ENCODE measurements around the gene PLAC8L1. TPM values are rescaled to one million over a fixed set of nuclear protein-coding genes. Genes with fewer than 3 reads are reported as not detected.
"Not testable (repeated sequence)": the region's sequence is repeated elsewhere in the genome, so short reads cannot be mapped to it uniquely, and the experiment has no call there.

The PLAC8L1 gene
- total RNA-seq, 1 experiment from 2014 or later: 0.52 TPM

DNA sequence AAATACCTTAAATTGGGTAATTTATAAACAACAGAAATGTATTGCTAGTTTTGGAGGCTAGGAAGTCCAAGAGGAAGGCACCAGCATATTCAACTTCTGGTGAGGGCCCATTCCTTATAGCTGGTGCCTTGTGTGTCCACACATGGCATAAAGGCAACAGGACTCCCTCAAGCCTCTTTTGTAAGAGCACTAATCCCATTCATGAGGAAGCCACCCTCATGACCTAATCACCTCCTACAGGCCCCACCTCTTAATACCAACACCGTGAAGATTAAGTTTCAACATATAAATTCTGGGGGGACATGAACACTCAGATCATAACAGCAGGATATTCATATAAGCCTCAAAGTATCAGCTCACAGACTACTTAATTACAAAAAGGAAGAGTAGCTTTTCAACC is 4.0 kb upstream of the PLAC8L1 start:
- no peak overlapping the region for H3K4me2 ChIP-seq (ENCODE audit: insufficient read depth, insufficient read length, low read length)

DNA sequence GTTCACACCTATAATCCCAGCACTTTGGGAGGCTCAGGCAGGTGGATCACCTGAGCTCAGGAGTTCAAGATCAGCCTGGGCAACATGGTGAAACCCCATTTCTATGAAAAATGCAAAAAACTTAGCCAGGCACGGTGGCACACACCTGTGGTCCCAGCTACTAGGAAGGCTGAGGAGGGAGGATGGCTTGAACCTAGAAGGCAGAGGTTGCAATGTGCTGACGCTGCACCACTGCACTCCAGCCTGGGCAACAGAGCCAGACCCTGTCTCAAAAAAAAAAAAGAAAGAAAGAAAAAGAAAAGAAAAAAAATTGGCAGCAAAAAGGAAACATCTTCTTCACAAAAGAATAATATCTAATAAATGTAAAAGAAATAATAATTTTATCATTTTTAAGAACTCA is 3.5 kb upstream of the PLAC8L1 start:
- not testable (repeated sequence) for H3T11ph ChIP-seq (ENCODE audit: low read length); H3K23me2 ChIP-seq (ENCODE audit: insufficient read length, low read depth, low read length, poor library complexity, severe bottlenecking); H3K18ac ChIP-seq (ENCODE audit: insufficient read length, low read depth, low read length); H3K79me1 ChIP-seq (ENCODE audit: insufficient read depth, low read depth, low read length, poor library complexity, severe bottlenecking); H3K56ac ChIP-seq (ENCODE audit: insufficient read length, low read depth, low read length); H3K4me2 ChIP-seq (ENCODE audit: insufficient read depth, insufficient read length, low read length); H3K79me2 ChIP-seq (ENCODE audit: insufficient read depth, low read length); H3K4ac ChIP-seq (ENCODE audit: low read depth, low read length); H2AFZ ChIP-seq (ENCODE audit: low read length); H2BK12ac ChIP-seq (ENCODE audit: insufficient read length, low read depth, low read length); H2BK15ac ChIP-seq (ENCODE audit: low read depth, low read length); H2BK5ac ChIP-seq (ENCODE audit: insufficient read length, low read length); H4K20me1 ChIP-seq (ENCODE audit: control insufficient read depth, insufficient read depth, insufficient read length); H4K5ac ChIP-seq (ENCODE audit: insufficient read length, low read depth, low read length); H3K27ac ChIP-seq (ENCODE audit: insufficient read length, low read depth, low read length); H3K23ac ChIP-seq (ENCODE audit: insufficient read length, low read depth, low read length); H3K27ac Mint-ChIP-seq; H3K4me1 ChIP-seq (ENCODE audit: insufficient read depth, low read length); H3K4me3 Mint-ChIP-seq; H3K9ac ChIP-seq (ENCODE audit: extremely low read depth, insufficient read length, low read length); H4K91ac ChIP-seq (ENCODE audit: insufficient read length, low read depth, low read length); H3K9me3 Mint-ChIP-seq; DNase-seq; H2BK20ac ChIP-seq (ENCODE audit: low read depth, low read length, poor library complexity, severe bottlenecking); H2AK5ac ChIP-seq (ENCODE audit: insufficient read length, low read length); H3K27me3 Mint-ChIP-seq (ENCODE audit: low read depth); H2BK120ac ChIP-seq (ENCODE audit: low read depth, low read length, poor library complexity, severe bottlenecking); H3K14ac ChIP-seq (ENCODE audit: insufficient read depth, low read length); H4K8ac ChIP-seq (replicated peaks; ENCODE audit: insufficient read length, low read depth, low read length); H3K27me3 ChIP-seq (ENCODE audit: insufficient read depth, low read length); H3K9me3 ChIP-seq (ENCODE audit: control insufficient read depth, low read depth, low read length); H3K4me1 Mint-ChIP-seq
- H3K36me3 Mint-ChIP-seq (ENCODE audit: insufficient read depth in 1 of 3, low read depth in 3 of 3): peaks cover 6 to 29% (median 12%) of the 10 kb centered on the region in 3 experiments; a peak in 6 of 7 replicates
- no CpG with 5 or more reads among the region's 2 CpGs for WGBS (ENCODE audit: extremely low coverage, insufficient read length, low lambda C conversion rate)

More for the DNA sequence above, 4.0 kb upstream of the PLAC8L1 start:
- Mint-ChIP-seq H3K27me3 (ENCODE audit: low read depth) (no peaks in the 10 kb centered on the region), H3K4me3 (no peak overlapping the region), H3K4me1 (peaks cover 4 to 7% of the 10 kb centered on the region in 2 experiments; a peak in 1 of 4 replicates), H3K9me3 (no peaks in the 10 kb centered on the region), H3K27ac (no peak overlapping the region; a peak in 1 of 7 replicates), H3K36me3 (ENCODE audit: insufficient read depth in 1 of 3, low read depth in 3 of 3) (peaks cover 8 to 31% (median 16%) of the 10 kb centered on the region in 3 experiments; a peak in 6 of 7 replicates)
- Histone ChIP-seq H4K8ac (replicated peaks; ENCODE audit: insufficient read length, low read depth, low read length) (no peak overlapping the region), H3K4ac (ENCODE audit: low read depth, low read length) (no peak overlapping the region), H2BK120ac (ENCODE audit: low read depth, low read length, poor library complexity, severe bottlenecking) (no peak overlapping the region), H3K27ac (ENCODE audit: insufficient read length, low read depth, low read length) (no peak overlapping the region), H3K23me2 (ENCODE audit: insufficient read length, low read depth, low read length, poor library complexity, severe bottlenecking) (no peaks in the 10 kb centered on the region), H2AFZ (ENCODE audit: low read length) (no peak overlapping the region), H2BK15ac (ENCODE audit: low read depth, low read length) (no peak overlapping the region), H3K79me2 (ENCODE audit: insufficient read depth, low read length) (no peaks in the 10 kb centered on the region), H3K9ac (ENCODE audit: extremely low read depth, insufficient read length, low read length) (no peak overlapping the region), H4K20me1 (ENCODE audit: control insufficient read depth, insufficient read depth, insufficient read length) (no peaks in the 10 kb centered on the region), H3K14ac (ENCODE audit: insufficient read depth, low read length) (no peak overlapping the region), H2AK5ac (ENCODE audit: insufficient read length, low read length) (no peak overlapping the region), H3K79me1 (ENCODE audit: insufficient read depth, low read depth, low read length, poor library complexity, severe bottlenecking) (no peaks in the 10 kb centered on the region), H4K91ac (ENCODE audit: insufficient read length, low read depth, low read length) (no peak overlapping the region), H3T11ph (ENCODE audit: low read length) (no peak overlapping the region), H2BK12ac (ENCODE audit: insufficient read length, low read depth, low read length) (no peak overlapping the region), H3K56ac (ENCODE audit: insufficient read length, low read depth, low read length) (no peak overlapping the region), H2BK5ac (ENCODE audit: insufficient read length, low read length) (no peak overlapping the region), H3K27me3 (ENCODE audit: insufficient read depth, low read length) (no peaks in the 10 kb centered on the region), H3K18ac (ENCODE audit: insufficient read length, low read depth, low read length) (no peak overlapping the region), H4K5ac (ENCODE audit: insufficient read length, low read depth, low read length) (no peak overlapping the region), H3K23ac (ENCODE audit: insufficient read length, low read depth, low read length) (no peak overlapping the region), H2BK20ac (ENCODE audit: low read depth, low read length, poor library complexity, severe bottlenecking) (no peak overlapping the region), H3K9me3 (ENCODE audit: control insufficient read depth, low read depth, low read length) (no peaks in the 10 kb centered on the region), H3K4me1 (ENCODE audit: insufficient read depth, low read length) (no peaks in the 10 kb centered on the region)
- no peak for DNase-seq
- TF ChIP-seq, protein P1, sequence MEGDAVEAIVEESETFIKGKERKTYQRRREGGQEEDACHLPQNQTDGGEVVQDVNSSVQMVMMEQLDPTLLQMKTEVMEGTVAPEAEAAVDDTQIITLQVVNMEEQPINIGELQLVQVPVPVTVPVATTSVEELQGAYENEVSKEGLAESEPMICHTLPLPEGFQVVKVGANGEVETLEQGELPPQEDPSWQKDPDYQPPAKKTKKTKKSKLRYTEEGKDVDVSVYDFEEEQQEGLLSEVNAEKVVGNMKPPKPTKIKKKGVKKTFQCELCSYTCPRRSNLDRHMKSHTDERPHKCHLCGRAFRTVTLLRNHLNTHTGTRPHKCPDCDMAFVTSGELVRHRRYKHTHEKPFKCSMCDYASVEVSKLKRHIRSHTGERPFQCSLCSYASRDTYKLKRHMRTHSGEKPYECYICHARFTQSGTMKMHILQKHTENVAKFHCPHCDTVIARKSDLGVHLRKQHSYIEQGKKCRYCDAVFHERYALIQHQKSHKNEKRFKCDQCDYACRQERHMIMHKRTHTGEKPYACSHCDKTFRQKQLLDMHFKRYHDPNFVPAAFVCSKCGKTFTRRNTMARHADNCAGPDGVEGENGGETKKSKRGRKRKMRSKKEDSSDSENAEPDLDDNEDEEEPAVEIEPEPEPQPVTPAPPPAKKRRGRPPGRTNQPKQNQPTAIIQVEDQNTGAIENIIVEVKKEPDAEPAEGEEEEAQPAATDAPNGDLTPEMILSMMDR (conservative IDR thresholded peaks at IDR 0.05): no peak
- no CpG with 5 or more reads among the region's 1 CpG for WGBS (ENCODE audit: extremely low coverage, insufficient read length, low lambda C conversion rate)
